ENCODE results near the gene HOXC10. TPM values are rescaled to one million over a fixed set of nuclear protein-coding genes. Genes with fewer than 3 reads are reported as not detected.

Gene HOXC10
- total and polyA plus RNA-seq, 3 donors from 2014 or later, result 1.4 to 4.3 (median 2.6) TPM

DNA sequence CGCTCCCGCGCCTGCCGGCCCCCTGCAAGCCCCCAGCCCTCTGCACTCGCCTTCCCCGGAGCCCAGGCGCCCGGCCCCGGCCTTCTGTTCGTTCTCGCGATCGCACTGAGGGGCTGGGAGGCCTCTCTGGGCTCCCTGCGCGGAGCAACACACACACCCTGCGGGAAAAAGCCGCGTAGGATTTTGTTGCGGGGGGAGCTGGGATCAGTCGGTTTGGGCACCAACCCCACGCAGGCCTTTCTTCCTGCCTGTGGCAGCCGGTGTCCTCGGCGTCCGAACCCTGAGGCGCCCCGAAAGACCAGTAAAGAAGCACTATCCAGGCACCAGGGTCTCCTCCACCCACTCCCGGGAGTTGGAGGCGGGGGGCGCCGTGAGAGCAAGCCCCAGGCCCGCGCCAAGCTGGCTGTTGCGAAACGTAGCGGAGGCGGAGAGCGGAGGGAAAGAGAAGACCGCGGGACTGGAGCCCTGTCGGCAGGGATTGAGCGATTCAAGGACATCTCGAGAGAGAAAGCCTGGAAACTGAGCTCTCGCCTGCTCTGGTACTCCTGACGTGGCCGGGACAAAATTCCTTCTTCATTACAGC lies 46.0 kb downstream of the HOXC10 start:
- DNase-seq, result peak; percentile 51
- Histone ChIP-seq H3K9me3 (no peaks in the 10 kb centered on the region), H3K4me3 (peak overlapping the region; percentile 39 to 51), H3K27ac (peak overlapping the region; percentile 80 to 89), H3K4me1 (peaks cover 26% of the 10 kb centered on the region), H3K27me3 (no peaks in the 10 kb centered on the region), H3K36me3 (ENCODE audit: low read depth, missing control alignments) (no peaks in the 10 kb centered on the region)
- no peak for TF ChIP-seq POLR2A (IDR thresholded peaks at IDR 0.05)
- TF ChIP-seq, protein P1, sequence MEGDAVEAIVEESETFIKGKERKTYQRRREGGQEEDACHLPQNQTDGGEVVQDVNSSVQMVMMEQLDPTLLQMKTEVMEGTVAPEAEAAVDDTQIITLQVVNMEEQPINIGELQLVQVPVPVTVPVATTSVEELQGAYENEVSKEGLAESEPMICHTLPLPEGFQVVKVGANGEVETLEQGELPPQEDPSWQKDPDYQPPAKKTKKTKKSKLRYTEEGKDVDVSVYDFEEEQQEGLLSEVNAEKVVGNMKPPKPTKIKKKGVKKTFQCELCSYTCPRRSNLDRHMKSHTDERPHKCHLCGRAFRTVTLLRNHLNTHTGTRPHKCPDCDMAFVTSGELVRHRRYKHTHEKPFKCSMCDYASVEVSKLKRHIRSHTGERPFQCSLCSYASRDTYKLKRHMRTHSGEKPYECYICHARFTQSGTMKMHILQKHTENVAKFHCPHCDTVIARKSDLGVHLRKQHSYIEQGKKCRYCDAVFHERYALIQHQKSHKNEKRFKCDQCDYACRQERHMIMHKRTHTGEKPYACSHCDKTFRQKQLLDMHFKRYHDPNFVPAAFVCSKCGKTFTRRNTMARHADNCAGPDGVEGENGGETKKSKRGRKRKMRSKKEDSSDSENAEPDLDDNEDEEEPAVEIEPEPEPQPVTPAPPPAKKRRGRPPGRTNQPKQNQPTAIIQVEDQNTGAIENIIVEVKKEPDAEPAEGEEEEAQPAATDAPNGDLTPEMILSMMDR (IDR thresholded peaks at IDR 0.05), result no peak
- 13 to 29% methylated on average over 34 to 46 of the region's 46 CpGs for WGBS, 2 donors
- intact Hi-C loops (cut with DNase I; ENCODE audit: low total_unique reads), result loop anchor here (5.0 kb wide), 1 partner anchor 161 kb away; no protein-coding TSS in a partner anchor

DNA sequence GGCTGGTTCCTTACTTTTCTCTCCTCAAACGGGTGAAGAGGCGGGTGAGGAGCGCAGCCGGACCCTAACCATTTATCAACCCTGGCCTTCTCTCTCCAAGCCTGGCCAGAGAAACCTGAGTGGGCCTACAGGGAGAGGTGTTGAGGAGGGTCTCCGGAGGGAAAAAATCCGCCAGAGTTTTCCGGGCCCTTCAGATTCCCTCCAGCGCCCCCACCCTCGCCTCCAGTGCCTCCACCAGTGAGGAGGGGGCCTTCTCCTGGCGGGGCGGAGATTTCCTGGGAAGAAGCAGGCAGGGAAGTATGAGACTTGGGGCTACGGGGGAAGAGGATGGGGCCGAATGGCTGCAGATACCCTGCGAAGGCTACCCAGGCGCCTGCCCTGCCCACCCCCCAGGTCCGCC lies 46.5 kb downstream of the HOXC10 start:
- H3K4me3 ChIP-seq, result peak overlapping the region in 1 of 2 donors; percentile 51

DNA sequence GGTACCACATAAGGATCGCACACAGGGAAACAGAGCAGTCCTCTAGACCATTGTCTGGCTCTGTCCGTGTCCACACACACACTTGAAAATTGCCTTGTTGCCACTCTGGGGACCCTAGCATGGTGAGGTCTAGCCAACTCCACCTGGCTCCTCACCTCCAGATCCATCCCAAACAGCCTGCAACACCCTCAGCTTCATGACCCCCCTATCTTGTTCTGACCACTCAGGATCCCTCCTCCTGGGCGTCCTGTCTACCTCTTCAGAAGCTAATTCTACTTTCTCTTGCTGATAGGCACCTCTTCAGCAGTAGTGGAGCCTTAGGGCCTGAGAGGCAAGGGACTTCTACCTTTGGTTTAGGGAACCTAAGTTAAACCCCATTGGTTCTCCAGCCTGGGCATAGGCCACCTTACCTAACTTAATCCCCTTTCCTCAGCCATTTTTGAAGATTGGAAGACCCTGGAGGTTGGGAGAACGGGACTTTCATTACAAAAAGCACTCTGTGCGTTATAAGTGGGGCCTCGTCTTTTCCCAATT lies 47.2 kb downstream of the HOXC10 start:
- intact Hi-C loops (cut with DNase I; ENCODE audit: low total_unique reads), result loop anchor here (5.0 kb wide), 1 partner anchor 160 kb away; no protein-coding TSS in a partner anchor
- WGBS, 2 donors, result 38 to 47% methylated on average over 6 of the region's 6 CpGs
- peaks cover 25% of the 10 kb centered on the region for H3K4me1 ChIP-seq
- peak overlapping the region in 1 of 2 donors; percentile 89 for H3K27ac ChIP-seq
- no peak for DNase-seq
- no peak overlapping the region for H3K4me3 ChIP-seq
- H3K36me3 ChIP-seq (ENCODE audit: low read depth, missing control alignments), result no peaks in the 10 kb centered on the region
- H3K9me3 ChIP-seq, result no peaks in the 10 kb centered on the region
- H3K27me3 ChIP-seq, result no peaks in the 10 kb centered on the region
- TF ChIP-seq, protein P1 (IDR thresholded peaks at IDR 0.05), result no peak
- no peak for TF ChIP-seq POLR2A (IDR thresholded peaks at IDR 0.05)

More for the DNA sequence above, 46.5 kb downstream of the HOXC10 start:
- Histone ChIP-seq H3K27me3 (no peaks in the 10 kb centered on the region), H3K27ac (peak overlapping the region; percentile 80 to 89), H3K36me3 (ENCODE audit: low read depth, missing control alignments) (no peaks in the 10 kb centered on the region), H3K9me3 (no peaks in the 10 kb centered on the region), H3K4me1 (peaks cover 26% of the 10 kb centered on the region)
- WGBS, 2 donors, result 42 to 61% methylated on average over 11 to 16 of the region's 16 CpGs
- DNase-seq, result no peak
- intact Hi-C loops (cut with DNase I; ENCODE audit: low total_unique reads), result loop anchor here (5.0 kb wide), 1 partner anchor 161 kb away; no protein-coding TSS in a partner anchor
- no peak for TF ChIP-seq POLR2A (IDR thresholded peaks at IDR 0.05)
- TF ChIP-seq, protein P1 (IDR thresholded peaks at IDR 0.05), result no peak

DNA sequence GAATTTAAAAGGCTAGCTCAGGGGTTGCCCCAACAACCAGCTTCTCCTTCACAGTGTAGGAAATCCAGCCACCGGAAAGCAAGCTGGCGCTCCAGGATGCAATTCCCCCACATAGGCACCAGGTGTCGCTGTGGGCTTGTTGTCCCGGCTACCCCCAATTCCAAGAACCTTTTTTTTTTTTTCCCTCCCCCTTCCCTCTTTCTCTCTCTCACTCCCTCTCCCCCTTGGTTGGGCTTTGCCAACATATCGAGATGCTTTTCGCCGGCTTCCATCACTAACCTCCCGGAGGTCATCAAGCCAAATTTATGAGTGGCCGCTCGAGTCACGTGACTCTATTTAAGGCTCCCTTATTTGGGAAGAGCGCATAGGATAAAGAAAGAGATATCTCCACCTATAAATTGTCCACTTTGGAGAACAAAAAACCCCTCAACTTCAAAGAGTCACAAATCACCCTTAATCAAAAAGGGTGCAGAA lies 47.7 kb downstream of the HOXC10 start, which contains the start of gene HOXC5:
HOXC5 (plus strand) TSS at position 424 of the 474 bp plus-strand sequence. CDS start 73 bp downstream, outside the sequence.
- H3K4me1 ChIP-seq, result peaks cover 20% of the 10 kb centered on the region
- intact Hi-C loops (cut with DNase I; ENCODE audit: low total_unique reads), result loop anchor here (5.0 kb wide), 1 partner anchor 160 kb away; no protein-coding TSS in a partner anchor
- H3K9me3 ChIP-seq, result no peaks in the 10 kb centered on the region
- 1 to 4% methylated on average over 12 of the region's 12 CpGs for WGBS, 2 donors
- TF ChIP-seq POLR2A (IDR thresholded peaks at IDR 0.05), result no peak
- TF ChIP-seq, protein P1 (IDR thresholded peaks at IDR 0.05), result peak; percentile 90 to 99 (median 96)
- H3K36me3 ChIP-seq (ENCODE audit: low read depth, missing control alignments), result no peaks in the 10 kb centered on the region
- peak within 1 kb of the TSS; percentile 29 to 52 for H3K4me3 ChIP-seq
- H3K27me3 ChIP-seq, result no peaks in the 10 kb centered on the region
- DNase-seq, result peak; percentile 86
- H3K27ac ChIP-seq, result peak within 1 kb of the TSS in 1 of 2 donors; percentile 89
